CD14-positive monocyte (primary cell): ENCODE measurements around the gene CDT1. TPM values are rescaled to one million over a fixed set of nuclear protein-coding genes. Genes with fewer than 3 reads are reported as not detected.

ENCODE experiments used
- DNase-seq, 3 donors: peaks; one replicate each; pipeline ENCODE4 v3.0.0-alpha.2; 2011 to 2022
- H2AFZ ChIP-seq: 2 replicates; pipeline ENCODE4 v1.6.0; 2012; ENCODE audit warnings: mild to moderate bottlenecking, low read depth, low read length, inconsistent platforms; ENCODE audit not compliant: insufficient read depth, poor library complexity, severe bottlenecking
- H3K27ac ChIP-seq, 2 donors: 1 replicate in 1 of 2; 2 replicates in 1 of 2; pipeline ENCODE4 v1.5.1; 2012 to 2013; ENCODE audit warnings: low read length in 2 of 2, control low read depth in 1 of 2, inconsistent platforms in 1 of 2, low read depth in 1 of 2, mild to moderate bottlenecking in 1 of 2
- H3K27me3 ChIP-seq, 2 donors: one replicate each; pipeline versions ENCODE4 v1.6.0 to v1.6.1; 2011 to 2013; ENCODE audit warnings: low read length in 2 of 2; ENCODE audit not compliant: control insufficient read depth in 2 of 2, insufficient read depth in 2 of 2
- H3K36me3 ChIP-seq, 2 donors: replicated peaks in 1 of 2; 1 replicate in 1 of 2; 2 replicates in 1 of 2; pipeline versions ENCODE4 v1.5.1 to v1.6.1; 2012 to 2013; ENCODE audit warnings: low read length in 2 of 2, control low read depth in 1 of 2, inconsistent platforms in 1 of 2, mild to moderate bottlenecking in 1 of 2; ENCODE audit not compliant: insufficient read depth in 2 of 2, control insufficient read depth in 1 of 2
- H3K4me1 ChIP-seq, 2 donors: 1 replicate in 1 of 2; 2 replicates in 1 of 2; pipeline versions ENCODE4 v1.5.1 to v1.6.1; 2012 to 2013; ENCODE audit warnings: low read length in 2 of 2, control low read depth in 1 of 2, inconsistent platforms in 1 of 2, mild to moderate bottlenecking in 1 of 2, moderate library complexity in 1 of 2; ENCODE audit not compliant: insufficient read depth in 2 of 2, control insufficient read depth in 1 of 2
- H3K4me2 ChIP-seq: replicated peaks from 2 replicates; pipeline ENCODE3; 2012; ENCODE audit warnings: low read length, moderate library complexity, mild to moderate bottlenecking; ENCODE audit not compliant: poor library complexity, severe bottlenecking; ENCODE audit errors: extremely low read depth
- H3K4me3 ChIP-seq, 3 experiments: fragments of 200-600 bp in 1 of 3; sonication (generic) in 1 of 3; replicated peaks in 1 of 3; 1 replicate in 2 of 3; 2 replicates in 1 of 3; pipeline ENCODE4 v1.5.1; 2011 to 2013; ENCODE audit warnings: low read length in 3 of 3, mild to moderate bottlenecking in 3 of 3, control low read depth in 2 of 3, low read depth in 2 of 3, inconsistent platforms in 1 of 3, moderate library complexity in 1 of 3
- H3K79me2 ChIP-seq: 2 replicates; pipeline ENCODE4 v1.6.0; 2012; ENCODE audit warnings: mild to moderate bottlenecking, control low read depth, inconsistent platforms, low read length, moderate library complexity; ENCODE audit not compliant: insufficient read depth
- H3K9ac ChIP-seq: 2 replicates; pipeline ENCODE4 v1.6.0; 2017; ENCODE audit warnings: low read length, mild to moderate bottlenecking; ENCODE audit not compliant: insufficient read depth, poor library complexity, severe bottlenecking
- H3K9me3 ChIP-seq, 2 donors: replicated peaks in 1 of 2; 1 replicate in 1 of 2; 2 replicates in 1 of 2; pipeline versions ENCODE4 v1.5.1 to v1.6.1; 2012 to 2013; ENCODE audit warnings: low read length in 2 of 2, control low read depth in 1 of 2; ENCODE audit not compliant: control insufficient read depth in 1 of 2, insufficient read depth in 1 of 2
- H4K20me1 ChIP-seq: 2 replicates; pipeline ENCODE4 v1.6.0; 2012; ENCODE audit warnings: mild to moderate bottlenecking, low read length, control low read depth, moderate library complexity; ENCODE audit not compliant: insufficient read depth
- H3K27ac Mint-ChIP-seq, 7 donors: one replicate each; pipeline ENCODE4 v1.8.0; 2020; ENCODE audit warnings: mild to moderate bottlenecking in 7 of 7, mixed read lengths in 7 of 7, moderate library complexity in 6 of 7, inconsistent platforms in 2 of 7
- H3K27me3 Mint-ChIP-seq, 3 donors: one replicate each; pipeline ENCODE4 v1.8.0; 2021 to 2022; ENCODE audit warnings: low read depth in 3 of 3, mild to moderate bottlenecking in 3 of 3, mixed read lengths in 3 of 3, moderate library complexity in 3 of 3, inconsistent platforms in 1 of 3
- H3K36me3 Mint-ChIP-seq, 2 donors: one replicate each; pipeline ENCODE4 v1.8.0; 2020; ENCODE audit warnings: mixed read lengths in 2 of 2, inconsistent platforms in 1 of 2, mild to moderate bottlenecking in 1 of 2
- H3K4me1 Mint-ChIP-seq: one replicate; pipeline ENCODE4 v1.8.0; 2020; ENCODE audit warnings: mild to moderate bottlenecking, mixed read lengths
- H3K4me3 Mint-ChIP-seq, 2 donors: one replicate each; pipeline ENCODE4 v1.8.0; 2020; ENCODE audit warnings: mild to moderate bottlenecking in 2 of 2, mixed read lengths in 2 of 2, moderate library complexity in 1 of 2
- H3K9me3 Mint-ChIP-seq, 7 donors: one replicate each; pipeline ENCODE4 v1.8.0; 2020 to 2022; ENCODE audit warnings: mixed read lengths in 7 of 7, mild to moderate bottlenecking in 6 of 7, moderate library complexity in 6 of 7, inconsistent platforms in 2 of 7
- WGBS: methylation state at CpG from one replicate; pipeline ENCODE4 v1.1.5; 2013; ENCODE audit warnings: missing lambda C conversion rate; ENCODE audit not compliant: insufficient coverage; 5-methylcytosine and 5-hydroxymethylcytosine counted together
- intact Hi-C, 2 donors: fragments of 100-400 bp; cut with micrococcal nuclease; formaldehyde crosslinking; loops; one replicate each; pipeline versions ENCODE4 v1.15.0 to v1.15.1; 2023
- polyA minus RNA-seq: library from RNA; depleted of rRNA, polyadenylated mRNA; stranded (reverse); fragments of >200 nt; gene quantifications from 2 replicates; pipeline ENCODE4 v1.2.3, GENCODE V29; 2012
- polyA plus RNA-seq, 3 donors: library from polyadenylated mRNA; depleted of rRNA in 1 of 3; unstranded in 2 of 3; stranded (reverse) in 1 of 3; fragments of 300-500 nt in 2 of 3; fragments of >200 nt in 1 of 3; fragmentation: Illumina TruSeq in 2 of 3; gene quantifications; 1 replicate in 2 of 3; 2 replicates in 1 of 3; pipeline ENCODE4 v1.2.3, GENCODE V29; 2012 to 2021
- total RNA-seq, 12 experiments: library from RNA in 1 of 12; stranded (reverse) in 1 of 12; fragments of 120-200 nt in 1 of 12; gene quantifications; one replicate each; pipeline ENCODE4 v1.2.4 and lab custom pipeline; 2013 to 2026; ENCODE audit warnings: mixed read lengths in 6 of 12, inconsistent platforms in 1 of 12
- TF ChIP-seq, protein P1 (sequence below): fragments of 200-600 bp; IDR thresholded peaks from one replicate; pipeline ENCODE4 v1.8.0; 2022; ENCODE audit warnings: antibody characterized with exemption, mild to moderate bottlenecking

CDT1 gene
- total RNA-seq (2013): 0.15 TPM
- under 1 TPM; 0.07 to 0.24 (median 0.16) TPM for polyA plus RNA-seq
- 1.1 and 3.6 TPM in 2 replicates for polyA minus RNA-seq
- total RNA-seq (lab: John Stamatoyannopoulos, UW): 0.07 to 6.7 (median 0.23) reads per million in 11 experiments

GRCh38 chr16:88803264-88803987 is at the start of gene CDT1:
CDT1 (plus strand) TSS chr16:88803789; CDS start chr16:88803832, 43 bp downstream.
- TF ChIP-seq, protein P1, sequence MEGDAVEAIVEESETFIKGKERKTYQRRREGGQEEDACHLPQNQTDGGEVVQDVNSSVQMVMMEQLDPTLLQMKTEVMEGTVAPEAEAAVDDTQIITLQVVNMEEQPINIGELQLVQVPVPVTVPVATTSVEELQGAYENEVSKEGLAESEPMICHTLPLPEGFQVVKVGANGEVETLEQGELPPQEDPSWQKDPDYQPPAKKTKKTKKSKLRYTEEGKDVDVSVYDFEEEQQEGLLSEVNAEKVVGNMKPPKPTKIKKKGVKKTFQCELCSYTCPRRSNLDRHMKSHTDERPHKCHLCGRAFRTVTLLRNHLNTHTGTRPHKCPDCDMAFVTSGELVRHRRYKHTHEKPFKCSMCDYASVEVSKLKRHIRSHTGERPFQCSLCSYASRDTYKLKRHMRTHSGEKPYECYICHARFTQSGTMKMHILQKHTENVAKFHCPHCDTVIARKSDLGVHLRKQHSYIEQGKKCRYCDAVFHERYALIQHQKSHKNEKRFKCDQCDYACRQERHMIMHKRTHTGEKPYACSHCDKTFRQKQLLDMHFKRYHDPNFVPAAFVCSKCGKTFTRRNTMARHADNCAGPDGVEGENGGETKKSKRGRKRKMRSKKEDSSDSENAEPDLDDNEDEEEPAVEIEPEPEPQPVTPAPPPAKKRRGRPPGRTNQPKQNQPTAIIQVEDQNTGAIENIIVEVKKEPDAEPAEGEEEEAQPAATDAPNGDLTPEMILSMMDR: no peak
- peak within 1 kb of the TSS; percentile 54 to 89 (median 85) for H3K27ac Mint-ChIP-seq
- Histone ChIP-seq H3K4me1 (peaks cover 44 to 56% of the 10 kb centered on the region in 2 donors), H3K79me2 (peaks cover 66% of the 10 kb centered on the region), H2AFZ (peak within 1 kb of the TSS; percentile 73), H3K9ac (peak within 1 kb of the TSS; percentile 62), H3K27me3 (no peaks in the 10 kb centered on the region), H3K36me3 (peaks cover 5 to 11% of the 10 kb centered on the region in 2 donors), H3K9me3 (no peaks in the 10 kb centered on the region), H4K20me1 (peaks cover 14% of the 10 kb centered on the region), H3K4me3 (peak within 1 kb of the TSS; percentile 35 to 76 (median 47)), H3K27ac (peak within 1 kb of the TSS; percentile 30 to 55), H3K4me2 (peak within 1 kb of the TSS; percentile 79)
- H3K4me1 Mint-ChIP-seq: peaks cover 32% of the 10 kb centered on the region
- H3K4me3 Mint-ChIP-seq: peak within 1 kb of the TSS; percentile 72 to 80
- peaks cover 7 to 15% of the 10 kb centered on the region in 2 donors for H3K36me3 Mint-ChIP-seq
- intact Hi-C loops: loop anchor here in 1 of 2 donors (1.0 kb wide), 1 partner anchor 9 kb away; no protein-coding TSS in a partner anchor
- under 1% methylated on average over 85 of the region's 98 CpGs for WGBS
- peak; percentile 77 to 87 (median 83) for DNase-seq
- no peaks in the 10 kb centered on the region for H3K27me3 Mint-ChIP-seq
- H3K9me3 Mint-ChIP-seq: peaks cover 0 to 5% (median 0%) of the 10 kb centered on the region in 7 donors

DNA sequence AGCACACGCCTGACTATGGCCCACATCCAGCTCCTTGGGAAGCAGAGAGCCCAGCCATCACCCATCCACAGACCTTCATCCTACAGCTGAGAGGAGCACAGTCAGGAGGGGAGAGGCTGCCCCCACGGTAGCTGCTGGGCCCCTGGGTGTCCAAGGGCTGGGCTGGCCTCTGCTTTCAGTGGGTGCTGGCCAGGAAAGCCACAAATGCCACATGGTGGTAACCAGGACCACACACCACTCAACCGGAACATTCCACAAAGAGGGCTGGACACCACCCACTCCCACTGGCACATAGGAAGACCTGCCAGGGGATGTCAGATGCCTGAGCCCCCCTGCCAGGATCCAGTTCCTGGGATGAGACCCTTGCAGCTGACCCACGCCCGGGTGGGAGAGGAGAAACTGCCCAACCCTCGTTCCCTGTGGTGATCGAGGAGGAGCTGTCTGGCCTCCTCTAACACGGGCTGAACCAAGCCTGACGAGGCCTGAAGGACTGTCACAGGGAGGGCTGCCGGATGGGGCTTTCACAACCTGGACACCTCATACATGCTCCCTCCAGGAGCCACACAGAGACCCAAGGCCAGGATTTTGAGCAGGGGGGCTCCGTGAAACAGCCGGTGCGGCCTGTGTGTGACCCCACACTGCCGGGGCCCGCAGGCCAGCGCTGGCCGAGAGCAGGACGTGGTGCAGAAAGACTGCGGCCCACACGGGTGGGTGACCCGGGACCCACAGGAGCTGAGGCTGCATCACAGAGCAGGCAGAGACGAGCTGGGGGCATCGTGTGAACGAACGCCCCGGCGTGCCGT is 49.3 kb upstream of the CDT1 start:
- peaks cover 17% of the 10 kb centered on the region for H3K4me1 Mint-ChIP-seq
- Histone ChIP-seq H3K79me2 (peaks cover 93% of the 10 kb centered on the region), H3K4me3 (no peak overlapping the region), H2AFZ (no peak overlapping the region), H3K9me3 (no peaks in the 10 kb centered on the region), H4K20me1 (peaks cover 98% of the 10 kb centered on the region), H3K27ac (no peak overlapping the region), H3K27me3 (no peaks in the 10 kb centered on the region), H3K9ac (no peak overlapping the region), H3K4me2 (no peak overlapping the region), H3K36me3 (peaks cover 28 to 41% of the 10 kb centered on the region in 2 donors), H3K4me1 (peaks cover 0 to 5% of the 10 kb centered on the region in 2 donors)
- H3K9me3 Mint-ChIP-seq: peaks cover 0 to 1% (median 0%) of the 10 kb centered on the region in 7 donors
- no peak for DNase-seq
- peak overlapping the region in 2 of 7 donors; percentile 26 to 41 for H3K27ac Mint-ChIP-seq
- H3K36me3 Mint-ChIP-seq: peaks cover 14 to 39% of the 10 kb centered on the region in 2 donors
- peaks cover 0 to 2% (median 2%) of the 10 kb centered on the region in 3 donors for H3K27me3 Mint-ChIP-seq
- intact Hi-C loops: no loop called here
- TF ChIP-seq, protein P1: no peak
- H3K4me3 Mint-ChIP-seq: peak overlapping the region in 1 of 2 donors; percentile 45
- 98% methylated on average over 23 of the region's 28 CpGs for WGBS
